Trophoblast cell (in vitro differentiated cells and primary cell): ENCODE results near the gene USH2A.

Experiments used
- DNase-seq, 2 donors: peaks; one replicate each; pipeline ENCODE4 v3.0.0-alpha.2; 2016
- H2AFZ ChIP-seq: 2 replicates; pipeline ENCODE4 v1.6.1; 2013; ENCODE audit warnings: low read length, moderate library complexity, mild to moderate bottlenecking; ENCODE audit not compliant: insufficient read depth, poor library complexity
- H2AK5ac ChIP-seq: 2 replicates; pipeline ENCODE4 v1.6.1; 2013; ENCODE audit warnings: mild to moderate bottlenecking, low read length
- H2BK120ac ChIP-seq: 2 replicates; pipeline ENCODE4 v1.6.1; 2013; ENCODE audit warnings: low read length, mild to moderate bottlenecking, moderate library complexity; ENCODE audit not compliant: insufficient read depth, poor library complexity
- H2BK12ac ChIP-seq: 2 replicates; pipeline ENCODE4 v1.6.1; 2013; ENCODE audit warnings: mild to moderate bottlenecking, low read length, moderate library complexity
- H2BK5ac ChIP-seq: 2 replicates; pipeline ENCODE4 v1.6.1; 2013; ENCODE audit warnings: low read length, low read depth, moderate library complexity, mild to moderate bottlenecking; ENCODE audit not compliant: poor library complexity
- H3K14ac ChIP-seq: 2 replicates; pipeline ENCODE4 v1.6.1; 2013; ENCODE audit warnings: mild to moderate bottlenecking, low read length
- H3K18ac ChIP-seq: 2 replicates; pipeline ENCODE4 v1.6.1; 2013; ENCODE audit warnings: mild to moderate bottlenecking, low read length
- H3K23ac ChIP-seq: 2 replicates; pipeline ENCODE4 v1.6.1; 2013; ENCODE audit warnings: low read length
- H3K27ac ChIP-seq: 2 replicates; pipeline ENCODE4 v1.5.1; 2013; ENCODE audit warnings: low read depth, mild to moderate bottlenecking, inconsistent platforms, low read length, moderate library complexity
- H3K27me3 ChIP-seq: 2 replicates; pipeline ENCODE4 v1.6.1; 2013; ENCODE audit warnings: inconsistent platforms, mild to moderate bottlenecking, low read length, moderate library complexity; ENCODE audit not compliant: insufficient read depth
- H3K36me3 ChIP-seq, 2 experiments: 1 replicate in 1 of 2; 2 replicates in 1 of 2; pipeline ENCODE4 v1.6.1; 2013; ENCODE audit warnings: low read length in 2 of 2, mild to moderate bottlenecking in 2 of 2, moderate library complexity in 1 of 2; ENCODE audit not compliant: insufficient read depth in 2 of 2, control insufficient read depth in 1 of 2
- H3K4ac ChIP-seq: 2 replicates; pipeline ENCODE4 v1.6.1; 2013; ENCODE audit warnings: low read depth, mild to moderate bottlenecking, low read length, moderate library complexity
- H3K4me1 ChIP-seq, 2 experiments: 1 replicate in 1 of 2; 2 replicates in 1 of 2; pipeline ENCODE4 v1.6.1; 2013; ENCODE audit warnings: low read length in 2 of 2, mild to moderate bottlenecking in 2 of 2, moderate library complexity in 1 of 2; ENCODE audit not compliant: insufficient read depth in 2 of 2, control insufficient read depth in 1 of 2
- H3K4me2 ChIP-seq: 2 replicates; pipeline ENCODE4 v1.6.1; 2013; ENCODE audit warnings: inconsistent platforms, mild to moderate bottlenecking, low read length, moderate library complexity
- H3K4me3 ChIP-seq: 2 replicates; pipeline ENCODE4 v1.5.1; 2013; ENCODE audit warnings: mild to moderate bottlenecking, low read depth, low read length, inconsistent platforms
- H3K79me1 ChIP-seq: one replicate; pipeline ENCODE4 v1.6.1; 2013; ENCODE audit warnings: low read length
- H3K79me2 ChIP-seq: 2 replicates; pipeline ENCODE4 v1.6.1; 2013; ENCODE audit warnings: low read length, mild to moderate bottlenecking; ENCODE audit not compliant: control insufficient read depth, insufficient read depth, poor library complexity
- H3K9ac ChIP-seq: 2 replicates; pipeline ENCODE4 v1.6.1; 2013; ENCODE audit warnings: mild to moderate bottlenecking, low read length
- H3K9me3 ChIP-seq: 2 replicates; pipeline ENCODE4 v1.6.1; 2013; ENCODE audit warnings: low read depth, mild to moderate bottlenecking, control low read depth, inconsistent platforms, low read length; ENCODE audit not compliant: insufficient read depth
- H4K12ac ChIP-seq: 2 replicates; pipeline ENCODE4 v1.6.1; 2013; ENCODE audit warnings: low read depth, mild to moderate bottlenecking, low read length, moderate library complexity
- H4K8ac ChIP-seq: 2 replicates; pipeline ENCODE4 v1.6.1; 2013; ENCODE audit warnings: low read depth, mild to moderate bottlenecking, low read length, moderate library complexity
- H4K91ac ChIP-seq: one replicate; pipeline ENCODE4 v1.6.1; 2013; ENCODE audit warnings: low read depth, mild to moderate bottlenecking, low read length, moderate library complexity
- WGBS: extraction: QIAGEN DNeasy Blood & Tissue Kit; methylation state at CpG from one replicate; pipeline ENCODE4 v1.1.7; 2013; ENCODE audit warnings: missing lambda C conversion rate; ENCODE audit not compliant: insufficient read length, insufficient coverage; ENCODE audit errors: extremely low coverage; 5-methylcytosine and 5-hydroxymethylcytosine counted together

Gene USH2A

GRCh38 chr1:216044538-216044937 lies 378.7 kb downstream of the USH2A start:
- H2AK5ac ChIP-seq, result no peak overlapping the region
- no peak overlapping the region for H2BK120ac ChIP-seq
- H3K27me3 ChIP-seq, result no peaks in the 10 kb centered on the region
- no peak overlapping the region for H2AFZ ChIP-seq
- no peak overlapping the region for H3K23ac ChIP-seq
- no peak overlapping the region for H3K4me2 ChIP-seq
- no peak for DNase-seq
- WGBS, result no CpG with 5 or more reads among the region's 2 CpGs
- H3K9me3 ChIP-seq, result no peaks in the 10 kb centered on the region
- no peaks in the 10 kb centered on the region for H3K79me2 ChIP-seq
- no peaks in the 10 kb centered on the region for H3K4me1 ChIP-seq
- H2BK5ac ChIP-seq, result no peak overlapping the region
- no peak overlapping the region for H2BK12ac ChIP-seq
- no peak overlapping the region for H4K8ac ChIP-seq
- no peak overlapping the region for H3K14ac ChIP-seq
- no peak overlapping the region for H3K27ac ChIP-seq
- no peaks in the 10 kb centered on the region for H3K79me1 ChIP-seq
- no peak overlapping the region for H4K12ac ChIP-seq
- no peaks in the 10 kb centered on the region for H3K36me3 ChIP-seq
- no peak overlapping the region for H3K18ac ChIP-seq
- H4K91ac ChIP-seq, result no peak overlapping the region
- no peak overlapping the region for H3K4ac ChIP-seq
- no peak overlapping the region for H3K9ac ChIP-seq
- no peak overlapping the region for H3K4me3 ChIP-seq

GRCh38 chr1:216034506-216034905 lies 388.7 kb downstream of the USH2A start:
- Histone ChIP-seq H3K9ac (no peak overlapping the region), H3K18ac (no peak overlapping the region), H3K9me3 (no peaks in the 10 kb centered on the region), H2AK5ac (no peak overlapping the region), H3K4me1 (no peaks in the 10 kb centered on the region), H4K12ac (no peak overlapping the region), H3K79me2 (no peaks in the 10 kb centered on the region), H3K4me3 (no peak overlapping the region), H4K8ac (no peak overlapping the region), H3K23ac (no peak overlapping the region), H3K27me3 (no peaks in the 10 kb centered on the region), H4K91ac (no peak overlapping the region), H3K36me3 (no peaks in the 10 kb centered on the region), H3K14ac (no peak overlapping the region), H2BK12ac (no peak overlapping the region), H2BK5ac (no peak overlapping the region), H2BK120ac (no peak overlapping the region), H3K27ac (no peak overlapping the region), H3K4me2 (no peak overlapping the region), H3K79me1 (no peaks in the 10 kb centered on the region), H2AFZ (no peak overlapping the region), H3K4ac (no peak overlapping the region)
- no CpG with 5 or more reads among the region's 3 CpGs for WGBS
- peak; percentile 14 to 25 for DNase-seq

- Histone ChIP-seq H3K36me3 (no peaks in the 10 kb centered on the region), H4K12ac (no peak overlapping the region), H3K4me2 (no peak overlapping the region), H3K4ac (no peak overlapping the region), H2AK5ac (no peak overlapping the region), H4K91ac (no peak overlapping the region), H3K18ac (no peak overlapping the region), H2AFZ (no peak overlapping the region), H3K23ac (no peak overlapping the region), H3K4me3 (no peak overlapping the region), H3K27ac (no peak overlapping the region), H3K9ac (no peak overlapping the region), H2BK12ac (no peak overlapping the region), H4K8ac (no peak overlapping the region), H3K14ac (no peak overlapping the region), H3K79me2 (no peaks in the 10 kb centered on the region), H2BK120ac (no peak overlapping the region), H3K27me3 (no peaks in the 10 kb centered on the region), H3K9me3 (no peaks in the 10 kb centered on the region), H2BK5ac (no peak overlapping the region), H3K79me1 (no peaks in the 10 kb centered on the region), H3K4me1 (no peaks in the 10 kb centered on the region)
- DNase-seq, result no peak
Observed at GRCh38 chr1:216032961-216033614, 390.2 kb downstream of the USH2A start.

- H3K9me3 ChIP-seq, result no peaks in the 10 kb centered on the region
- H3K4ac ChIP-seq, result no peak overlapping the region
- H3K4me2 ChIP-seq, result no peak overlapping the region
- no peaks in the 10 kb centered on the region for H3K36me3 ChIP-seq
- H3K79me2 ChIP-seq, result no peaks in the 10 kb centered on the region
- no peak overlapping the region for H3K27ac ChIP-seq
- H3K27me3 ChIP-seq, result no peaks in the 10 kb centered on the region
- no peak overlapping the region for H3K23ac ChIP-seq
- H4K8ac ChIP-seq, result no peak overlapping the region
- H2AK5ac ChIP-seq, result no peak overlapping the region
- H3K4me3 ChIP-seq, result no peak overlapping the region
- H3K14ac ChIP-seq, result no peak overlapping the region
- no peak overlapping the region for H2BK12ac ChIP-seq
- H2BK5ac ChIP-seq, result no peak overlapping the region
- no peak overlapping the region for H4K91ac ChIP-seq
- WGBS, result no CpG with 5 or more reads among the region's 1 CpG
- no peak for DNase-seq
- no peak overlapping the region for H2BK120ac ChIP-seq
- no peak overlapping the region for H3K9ac ChIP-seq
- no peak overlapping the region for H3K18ac ChIP-seq
- H3K79me1 ChIP-seq, result no peaks in the 10 kb centered on the region
- H3K4me1 ChIP-seq, result no peaks in the 10 kb centered on the region
- H4K12ac ChIP-seq, result no peak overlapping the region
- no peak overlapping the region for H2AFZ ChIP-seq
Observed at GRCh38 chr1:216032284-216032683, 391.0 kb downstream of the USH2A start.
